Left ventricle myocardium inferior (tissue), 1 donor: Measurements from ENCODE around the gene RGS6. TPM values are rescaled to one million over a fixed set of nuclear protein-coding genes. Genes with fewer than 3 reads are reported as not detected.

ENCODE experiments used
- DNase-seq: peaks from one replicate; pipeline ENCODE4 v3.0.0-alpha.2; 2020
- H3K27ac ChIP-seq: fragments of 200-600 bp; replicated peaks from 2 replicates; pipeline ENCODE4 v1.8.0; 2021
- H3K27me3 ChIP-seq: fragments of 200-600 bp; 2 replicates; pipeline ENCODE4 v1.8.0; 2021; ENCODE audit warnings: low read depth
- H3K36me3 ChIP-seq: fragments of 200-600 bp; 2 replicates; pipeline ENCODE4 v1.8.0; 2021
- H3K4me1 ChIP-seq: fragments of 200-600 bp; 2 replicates; pipeline ENCODE4 v1.8.0; 2021
- H3K4me3 ChIP-seq: fragments of 200-600 bp; 2 replicates; pipeline ENCODE4 v1.8.0; 2021; ENCODE audit warnings: mild to moderate bottlenecking, moderate library complexity
- H3K9me3 ChIP-seq: fragments of 200-600 bp; replicated peaks from 2 replicates; pipeline ENCODE4 v1.8.0; 2021
- CTCF ChIP-seq: fragments of 200-600 bp; IDR thresholded peaks from 2 replicates; pipeline ENCODE4 v1.8.0; 2021; ENCODE audit warnings: antibody characterized with exemption, mild to moderate bottlenecking, borderline replicate concordance
- intact Hi-C: fragments of 100-400 bp; cut with micrococcal nuclease; formaldehyde crosslinking; loops from one replicate; pipeline ENCODE4 v1.11.0; 2022
- total RNA-seq: library from RNA; stranded (reverse); fragmentation: NEBNext Ultra II Directional; extraction: Animal tissue kit (Norgen Biotek cat#: 25700); gene quantifications from one replicate; pipeline ENCODE4 v1.2.1, GENCODE V29; 2021
- donor health status: DM: no; HTN: yes; CAD: no; lungs with severe emphysema.

RGS6 gene
- total RNA-seq, 1 donor from 2014 or later: 23.0 TPM

GRCh38 chr14:72098210-72098609 is 166.0 kb downstream of the RGS6 start:
- Histone ChIP-seq H3K9me3 (no peaks in the 10 kb centered on the region), H3K4me1 (peaks cover 35% of the 10 kb centered on the region), H3K36me3 (no peaks in the 10 kb centered on the region), H3K27me3 (no peaks in the 10 kb centered on the region), H3K27ac (no peak overlapping the region), H3K4me3 (no peak overlapping the region)
- intact Hi-C loops: no loop called here
- TF ChIP-seq CTCF: no peak
- no peak for DNase-seq

GRCh38 chr14:72099566-72099965 is 167.3 kb downstream of the RGS6 start:
- no peak for TF ChIP-seq CTCF
- no peak for DNase-seq
- no peak overlapping the region for H3K4me3 ChIP-seq
- H3K4me1 ChIP-seq: peaks cover 34% of the 10 kb centered on the region
- H3K27me3 ChIP-seq: no peaks in the 10 kb centered on the region
- intact Hi-C loops: no loop called here
- H3K36me3 ChIP-seq: no peaks in the 10 kb centered on the region
- no peak overlapping the region for H3K27ac ChIP-seq
- H3K9me3 ChIP-seq: no peaks in the 10 kb centered on the region

- intact Hi-C loops: no loop called here
- DNase-seq: no peak
- H3K9me3 ChIP-seq: no peaks in the 10 kb centered on the region
Observed at GRCh38 chr14:72104011-72104613, 171.9 kb downstream of the RGS6 start.

GRCh38 chr14:72111911-72112310 is 179.7 kb downstream of the RGS6 start:
- Histone ChIP-seq H3K4me3 (no peak overlapping the region), H3K9me3 (no peaks in the 10 kb centered on the region), H3K4me1 (no peaks in the 10 kb centered on the region), H3K36me3 (no peaks in the 10 kb centered on the region), H3K27ac (no peak overlapping the region), H3K27me3 (no peaks in the 10 kb centered on the region)
- TF ChIP-seq CTCF: no peak
- DNase-seq: no peak
- intact Hi-C loops: no loop called here

More at GRCh38 chr14:72104011-72104613, 171.9 kb downstream of the RGS6 start:
- TF ChIP-seq CTCF: peak; percentile 48
- Histone ChIP-seq H3K27ac (no peak overlapping the region), H3K4me1 (peaks cover 10% of the 10 kb centered on the region), H3K36me3 (no peaks in the 10 kb centered on the region), H3K4me3 (no peak overlapping the region), H3K27me3 (no peaks in the 10 kb centered on the region)

- DNase-seq: no peak
- Histone ChIP-seq H3K36me3 (no peaks in the 10 kb centered on the region), H3K9me3 (no peaks in the 10 kb centered on the region), H3K4me1 (peaks cover 9% of the 10 kb centered on the region), H3K27me3 (no peaks in the 10 kb centered on the region), H3K27ac (no peak overlapping the region), H3K4me3 (no peak overlapping the region)
- TF ChIP-seq CTCF: no peak
- intact Hi-C loops: no loop called here
Observed at GRCh38 chr14:72118841-72119240, 186.6 kb downstream of the RGS6 start.
